ENCODE measurements around the gene SYTL2. TPM values are rescaled to one million over a fixed set of nuclear protein-coding genes. Genes with fewer than 3 reads are reported as not detected.
A peak's percentile ranks its signal among the peaks of the same experiment; 100 is the strongest.

The SYTL2 gene
- total RNA-seq, 1 experiment from 2014 or later: 0.77 TPM

DNA sequence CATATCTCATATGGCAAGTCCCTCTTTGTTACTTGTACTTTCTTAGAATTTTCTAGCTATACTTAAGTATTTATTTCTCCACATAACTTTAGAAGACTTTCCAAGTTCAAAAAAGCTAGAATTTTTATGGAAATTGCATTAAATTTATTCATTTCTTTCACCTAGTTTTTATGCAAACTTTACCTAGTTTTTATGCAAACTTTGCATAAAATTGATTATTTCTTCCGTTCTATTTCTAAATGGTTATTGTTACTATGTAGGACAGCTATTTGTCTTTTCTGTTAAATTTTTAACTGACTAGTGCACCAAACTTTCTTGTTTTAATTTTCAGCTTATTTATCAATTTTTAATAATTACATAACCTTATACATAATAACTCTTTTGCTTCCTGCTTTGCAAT lies 142.8 kb downstream of the SYTL2 start:
- no TSS peak for BruUV-seq (replicated peaks)
- H3K36me3 ChIP-seq (ENCODE audit: insufficient read depth, low read length, poor library complexity, severe bottlenecking): peaks cover 7% of the 10 kb centered on the region
- no peak overlapping the region for H3K27ac ChIP-seq (ENCODE audit: low read depth, low read length, poor library complexity, severe bottlenecking)
- CTCF ChIA-PET: no interaction called here
- TF ChIP-seq, protein P1, sequence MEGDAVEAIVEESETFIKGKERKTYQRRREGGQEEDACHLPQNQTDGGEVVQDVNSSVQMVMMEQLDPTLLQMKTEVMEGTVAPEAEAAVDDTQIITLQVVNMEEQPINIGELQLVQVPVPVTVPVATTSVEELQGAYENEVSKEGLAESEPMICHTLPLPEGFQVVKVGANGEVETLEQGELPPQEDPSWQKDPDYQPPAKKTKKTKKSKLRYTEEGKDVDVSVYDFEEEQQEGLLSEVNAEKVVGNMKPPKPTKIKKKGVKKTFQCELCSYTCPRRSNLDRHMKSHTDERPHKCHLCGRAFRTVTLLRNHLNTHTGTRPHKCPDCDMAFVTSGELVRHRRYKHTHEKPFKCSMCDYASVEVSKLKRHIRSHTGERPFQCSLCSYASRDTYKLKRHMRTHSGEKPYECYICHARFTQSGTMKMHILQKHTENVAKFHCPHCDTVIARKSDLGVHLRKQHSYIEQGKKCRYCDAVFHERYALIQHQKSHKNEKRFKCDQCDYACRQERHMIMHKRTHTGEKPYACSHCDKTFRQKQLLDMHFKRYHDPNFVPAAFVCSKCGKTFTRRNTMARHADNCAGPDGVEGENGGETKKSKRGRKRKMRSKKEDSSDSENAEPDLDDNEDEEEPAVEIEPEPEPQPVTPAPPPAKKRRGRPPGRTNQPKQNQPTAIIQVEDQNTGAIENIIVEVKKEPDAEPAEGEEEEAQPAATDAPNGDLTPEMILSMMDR (conservative IDR thresholded peaks at IDR 0.05; ENCODE audit: low read depth, low read length): no peak
- TF ChIP-seq EZH2 (IDR thresholded peaks at IDR 0.05; ENCODE audit: borderline replicate concordance, low read depth, low read length, poor library complexity, severe bottlenecking): no peak
- no peaks in the 10 kb centered on the region for H3K9me3 ChIP-seq (ENCODE audit: low read depth, low read length, poor library complexity, severe bottlenecking)
- H3K4me3 ChIP-seq (ENCODE audit: low read depth, low read length, poor library complexity, severe bottlenecking): no peak overlapping the region
- intact Hi-C loops (cut with micrococcal nuclease; ENCODE audit: unreplicated experiment): no loop called here
- POLR2A ChIA-PET (ENCODE audit: low non-redundant PET): interaction anchor here (0.7 kb wide), 1 partner anchor 537 kb away, joined by 3 read pairs; no protein-coding TSS in a partner anchor
- H3K4me1 ChIP-seq (ENCODE audit: insufficient read depth, low read length, poor library complexity, severe bottlenecking): no peaks in the 10 kb centered on the region
- DNase-seq (ENCODE audit: low spot score): no peak
- peaks cover 4% of the 10 kb centered on the region for H3K27me3 ChIP-seq (replicated peaks; ENCODE audit: insufficient read depth, low read depth, low read length, poor library complexity)

GRCh38 chr11:85666687-85667086 lies 144.3 kb downstream of the SYTL2 start:
- Histone ChIP-seq H3K9me3 (ENCODE audit: low read depth, low read length, poor library complexity, severe bottlenecking) (no peaks in the 10 kb centered on the region), H3K4me3 (ENCODE audit: low read depth, low read length, poor library complexity, severe bottlenecking) (no peak overlapping the region), H3K27me3 (replicated peaks; ENCODE audit: insufficient read depth, low read depth, low read length, poor library complexity) (peaks cover 4% of the 10 kb centered on the region), H3K27ac (ENCODE audit: low read depth, low read length, poor library complexity, severe bottlenecking) (no peak overlapping the region), H3K36me3 (ENCODE audit: insufficient read depth, low read length, poor library complexity, severe bottlenecking) (peaks cover 21% of the 10 kb centered on the region), H3K4me1 (ENCODE audit: insufficient read depth, low read length, poor library complexity, severe bottlenecking) (peaks cover 6% of the 10 kb centered on the region)
- TF ChIP-seq, protein P1 (conservative IDR thresholded peaks at IDR 0.05; ENCODE audit: low read depth, low read length): no peak
- no peak for TF ChIP-seq EZH2 (IDR thresholded peaks at IDR 0.05; ENCODE audit: borderline replicate concordance, low read depth, low read length, poor library complexity, severe bottlenecking)
- intact Hi-C loops (cut with micrococcal nuclease; ENCODE audit: unreplicated experiment): no loop called here
- no peak for DNase-seq (ENCODE audit: low spot score)
- no TSS peak for BruUV-seq (replicated peaks)
- ChIA-PET POLR2A (ENCODE audit: low non-redundant PET) (no interaction called here), CTCF (no interaction called here)

- POLR2A ChIA-PET (ENCODE audit: low non-redundant PET): no interaction called here
- Histone ChIP-seq H3K36me3 (ENCODE audit: insufficient read depth, low read length, poor library complexity, severe bottlenecking) (peaks cover 31% of the 10 kb centered on the region), H3K27ac (ENCODE audit: low read depth, low read length, poor library complexity, severe bottlenecking) (peak overlapping the region; percentile 97), H3K4me3 (ENCODE audit: low read depth, low read length, poor library complexity, severe bottlenecking) (no peak overlapping the region), H3K27me3 (replicated peaks; ENCODE audit: insufficient read depth, low read depth, low read length, poor library complexity) (peaks cover 4% of the 10 kb centered on the region), H3K9me3 (ENCODE audit: low read depth, low read length, poor library complexity, severe bottlenecking) (no peaks in the 10 kb centered on the region), H3K4me1 (ENCODE audit: insufficient read depth, low read length, poor library complexity, severe bottlenecking) (peaks cover 15% of the 10 kb centered on the region)
- intact Hi-C loops (cut with micrococcal nuclease; ENCODE audit: unreplicated experiment): loop anchor here (1.0 kb wide), 1 partner anchor 37 kb away; the partner anchor contains the start of gene TMEM126B
- no peak for TF ChIP-seq EZH2 (IDR thresholded peaks at IDR 0.05; ENCODE audit: borderline replicate concordance, low read depth, low read length, poor library complexity, severe bottlenecking)
- TF ChIP-seq, protein P1 (conservative IDR thresholded peaks at IDR 0.05; ENCODE audit: low read depth, low read length): no peak
- CTCF ChIA-PET: no interaction called here
- DNase-seq (ENCODE audit: low spot score): no peak
- BruUV-seq (replicated peaks): no TSS peak
Observed at GRCh38 chr11:85665733-85666132, 145.2 kb downstream of the SYTL2 start.
